AG09319 (cell line): Measurements from ENCODE around the gene RXFP1.

Source experiments
- DNase-seq: peaks from one replicate; pipeline ENCODE4 v3.0.0-alpha.2; 2010; ENCODE audit warnings: low read depth; ENCODE audit errors: extremely low read depth
- TF ChIP-seq, protein P1 (sequence below): IDR thresholded peaks from 2 replicates; pipeline ENCODE4 v1.5.1; 2011; ENCODE audit warnings: low read depth, mild to moderate bottlenecking, inconsistent platforms, low read length, moderate library complexity

RXFP1 gene

DNA sequence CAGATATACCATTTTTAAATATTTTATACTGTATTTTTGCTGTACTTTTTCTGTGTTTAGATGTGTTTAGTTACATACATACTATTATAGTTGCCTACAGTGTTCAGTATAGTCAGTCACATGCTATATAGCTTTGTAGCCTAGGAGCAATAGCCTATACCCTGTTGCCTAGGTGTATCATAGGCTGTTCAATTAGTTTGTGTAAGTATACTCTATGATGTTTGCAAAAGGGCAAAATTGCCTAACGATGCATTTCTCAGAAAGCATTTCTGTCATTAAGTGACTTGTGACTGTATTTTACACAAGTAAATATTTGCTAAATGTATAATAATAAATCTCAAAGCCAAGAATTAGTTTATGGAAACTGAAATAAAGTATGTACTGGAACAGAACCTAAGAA lies 159.9 kb downstream of the RXFP1 start:
- TF ChIP-seq, protein P1, sequence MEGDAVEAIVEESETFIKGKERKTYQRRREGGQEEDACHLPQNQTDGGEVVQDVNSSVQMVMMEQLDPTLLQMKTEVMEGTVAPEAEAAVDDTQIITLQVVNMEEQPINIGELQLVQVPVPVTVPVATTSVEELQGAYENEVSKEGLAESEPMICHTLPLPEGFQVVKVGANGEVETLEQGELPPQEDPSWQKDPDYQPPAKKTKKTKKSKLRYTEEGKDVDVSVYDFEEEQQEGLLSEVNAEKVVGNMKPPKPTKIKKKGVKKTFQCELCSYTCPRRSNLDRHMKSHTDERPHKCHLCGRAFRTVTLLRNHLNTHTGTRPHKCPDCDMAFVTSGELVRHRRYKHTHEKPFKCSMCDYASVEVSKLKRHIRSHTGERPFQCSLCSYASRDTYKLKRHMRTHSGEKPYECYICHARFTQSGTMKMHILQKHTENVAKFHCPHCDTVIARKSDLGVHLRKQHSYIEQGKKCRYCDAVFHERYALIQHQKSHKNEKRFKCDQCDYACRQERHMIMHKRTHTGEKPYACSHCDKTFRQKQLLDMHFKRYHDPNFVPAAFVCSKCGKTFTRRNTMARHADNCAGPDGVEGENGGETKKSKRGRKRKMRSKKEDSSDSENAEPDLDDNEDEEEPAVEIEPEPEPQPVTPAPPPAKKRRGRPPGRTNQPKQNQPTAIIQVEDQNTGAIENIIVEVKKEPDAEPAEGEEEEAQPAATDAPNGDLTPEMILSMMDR, result no peak
- DNase-seq, result no peak

DNA sequence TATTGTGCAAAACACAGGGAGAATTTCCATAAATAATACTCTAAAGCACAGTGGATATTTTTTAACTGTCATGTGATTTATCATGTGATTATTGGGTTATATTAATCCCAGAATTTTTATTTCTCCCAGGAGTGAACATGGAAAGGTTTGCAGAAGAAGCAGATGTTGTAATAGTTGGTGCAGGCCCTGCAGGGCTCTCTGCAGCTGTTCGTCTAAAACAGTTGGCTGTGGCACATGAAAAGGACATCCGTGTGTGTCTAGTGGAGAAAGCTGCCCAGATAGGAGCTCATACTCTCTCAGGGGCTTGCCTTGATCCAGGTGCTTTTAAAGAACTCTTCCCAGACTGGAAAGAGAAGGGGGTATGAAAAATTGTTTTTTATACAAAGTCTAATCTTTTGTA lies 160.4 kb downstream of the RXFP1 start:
- TF ChIP-seq, protein P1, result no peak
- no peak for DNase-seq

DNA sequence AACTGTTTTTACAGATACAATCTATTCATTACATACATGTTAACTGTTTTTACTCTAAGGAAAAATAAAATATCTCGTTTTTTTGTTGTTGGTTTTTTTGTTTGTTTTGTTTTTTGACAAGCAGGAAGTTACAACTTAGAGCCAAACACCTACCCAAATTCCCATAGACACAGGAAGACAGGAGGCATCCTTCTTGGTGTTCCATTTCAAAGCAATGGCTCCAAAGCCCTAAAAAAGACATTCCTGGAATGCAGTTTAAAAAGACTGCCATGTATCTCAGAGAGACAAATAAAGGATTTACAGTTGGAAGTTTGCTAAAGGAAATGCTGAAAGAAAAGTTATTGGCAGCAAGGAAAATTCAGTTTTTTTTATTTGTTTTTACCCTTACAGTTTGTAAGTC lies 167.1 kb downstream of the RXFP1 start:
- TF ChIP-seq, protein P1, result no peak
- no peak for DNase-seq
